ENCODE data around the gene SEPTIN11. TPM values are rescaled to one million over a fixed set of nuclear protein-coding genes. Genes with fewer than 3 reads are reported as not detected.

The SEPTIN11 gene
- total and polyA plus RNA-seq, 2 of the 8 experiments (the other 6 are each of a cell fraction or from before 2014, with no cell fraction given) = 32.2 to 110 TPM

DNA sequence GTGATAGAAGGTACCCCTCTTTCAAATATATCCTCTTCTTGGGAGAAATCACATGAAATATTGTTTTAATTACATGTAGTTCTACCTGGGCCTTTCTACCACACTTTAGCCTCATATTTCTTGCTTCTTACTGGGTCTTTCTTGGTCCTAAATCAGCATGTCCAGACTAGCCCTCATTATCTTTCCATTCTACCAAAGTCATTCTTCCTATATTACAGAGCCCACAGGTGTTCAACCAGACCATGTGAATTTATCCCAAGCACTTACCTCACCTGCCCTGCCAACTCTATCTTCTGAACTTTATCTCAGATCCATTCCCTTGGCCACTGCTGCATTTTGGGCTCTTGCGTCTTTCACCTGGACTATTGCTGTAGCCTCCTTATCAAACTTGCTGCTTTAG lies 39.8 kb upstream of the SEPTIN11 start:
- H3K4me3 ChIP-seq (ENCODE audit: extremely low read depth in 1 of 4, insufficient read depth in 2 of 4, low read depth in 3 of 4, low read length in 4 of 4) = no peak overlapping the region
- TF ChIP-seq KDM4A (IDR thresholded peaks at IDR 0.05; ENCODE audit: low read depth, low read length, severe bottlenecking) (no peak), SIX5 (IDR thresholded peaks at IDR 0.05; ENCODE audit: low read depth, low read length) (no peak), HDAC2 (IDR thresholded peaks at IDR 0.05; ENCODE audit: borderline replicate concordance in 1 of 2, low read depth in 2 of 2, low read length in 2 of 2) (no peak), TCF12 (IDR thresholded peaks at IDR 0.05; ENCODE audit: low read depth, low read length) (no peak), SAP30 (IDR thresholded peaks at IDR 0.05; ENCODE audit: insufficient read depth, insufficient replicate concordance, low read length) (no peak), RXRA (IDR thresholded peaks at IDR 0.05; ENCODE audit: insufficient read depth, low read depth, low read length) (no peak)
- no peaks in the 10 kb centered on the region for H3K79me1 ChIP-seq (ENCODE audit: low read depth, low read length)
- H3K9me3 ChIP-seq (ENCODE audit: insufficient read depth in 2 of 2, low read depth in 1 of 2, low read length in 1 of 2) = 0 out of 4 replicates have a peak, but pooled peaks cover 0 to 4% of the 10 kb centered on the region in 2 experiments
- no peak overlapping the region for H3K9ac ChIP-seq (replicated peaks in 1 of 4; ENCODE audit: extremely low read depth in 1 of 4, low read depth in 3 of 4, low read length in 3 of 4)
- H3K4ac ChIP-seq (replicated peaks; ENCODE audit: insufficient read length, low read depth, low read length) = no peak overlapping the region
- H2AFZ ChIP-seq (ENCODE audit: low read length) = no peak overlapping the region
- H3K4me2 ChIP-seq (ENCODE audit: insufficient read depth in 1 of 2, low read depth in 2 of 2, low read length in 2 of 2) = no peak overlapping the region
- no peak overlapping the region for H2BK20ac ChIP-seq (ENCODE audit: low read length)
- no peak for FAIRE-seq
- H3K14ac ChIP-seq (ENCODE audit: insufficient read length) = no peak overlapping the region
- H2BK12ac ChIP-seq (ENCODE audit: low read depth, low read length) = no peak overlapping the region
- no peak overlapping the region for H3K27ac ChIP-seq (ENCODE audit: low read depth, low read length)
- no peak overlapping the region for H4K5ac ChIP-seq (ENCODE audit: insufficient read length, low read depth, low read length)
- no peaks in the 10 kb centered on the region for H3K23me2 ChIP-seq (ENCODE audit: low read depth, low read length)
- CTCF ChIA-PET (ENCODE audit: partially characterized antibody) = interaction anchor here (1.1 kb wide), 1 partner anchor 9 kb away, joined by 3 read pairs; no protein-coding TSS in a partner anchor
- POLR2A ChIA-PET (ENCODE audit: partially characterized antibody) = no interaction called here
- H3K23ac ChIP-seq (ENCODE audit: insufficient read length) = no peak overlapping the region
- WGBS, 2 experiments (ENCODE audit: extremely low coverage in 1 of 2, insufficient coverage in 1 of 2, insufficient read length in 1 of 2, insufficient replicate concordance in 2 of 2, low coverage in 1 of 2, low lambda C conversion rate in 2 of 2, missing lambda C conversion rate in 1 of 2) = 82% methylated on average over 1 of the region's 1 CpG; no CpG with 5 or more reads in 1 of the 2 experiments
- H2BK15ac ChIP-seq (ENCODE audit: low read length) = no peak overlapping the region
- H3K36me3 ChIP-seq (ENCODE audit: control insufficient read depth in 2 of 4, insufficient read depth in 4 of 4, low read length in 3 of 4) = no peaks in the 10 kb centered on the region
- H2AK5ac ChIP-seq (ENCODE audit: low read depth, low read length) = no peak overlapping the region
- no peak overlapping the region for H2BK5ac ChIP-seq (ENCODE audit: low read depth, low read length)
- H3K79me2 ChIP-seq (ENCODE audit: control insufficient read depth in 1 of 2, insufficient read depth in 2 of 2, low read length in 2 of 2) = no peaks in the 10 kb centered on the region
- no peaks in the 10 kb centered on the region for H3K27me3 ChIP-seq (replicated peaks in 1 of 4; ENCODE audit: control insufficient read depth in 3 of 4, extremely low read depth in 1 of 4, insufficient read depth in 3 of 4, low read length in 3 of 4)
- H4K8ac ChIP-seq (ENCODE audit: extremely low read depth, insufficient read depth, low read length) = no peak overlapping the region
- DNase-seq (ENCODE audit: low read depth in 1 of 2, low spot score in 2 of 2) = no peak
- no peaks in the 10 kb centered on the region for H3K4me1 ChIP-seq (replicated peaks in 1 of 4; ENCODE audit: control insufficient read depth in 3 of 4, insufficient read depth in 4 of 4, low read length in 3 of 4)
- H4K20me1 ChIP-seq (replicated peaks in 1 of 2; ENCODE audit: control insufficient read depth in 1 of 2, insufficient read depth in 2 of 2, low read length in 2 of 2) = no peaks in the 10 kb centered on the region
- H4K91ac ChIP-seq (replicated peaks; ENCODE audit: insufficient read length, low read length) = no peak overlapping the region
- no peak overlapping the region for H3K18ac ChIP-seq (ENCODE audit: extremely low read depth, low read length)
- no peak overlapping the region for H3K56ac ChIP-seq (replicated peaks; ENCODE audit: insufficient read length, low read depth, low read length)
- no peak overlapping the region for H2BK120ac ChIP-seq (replicated peaks; ENCODE audit: low read depth, low read length)
